Right kidney (tissue), 1 donor: ENCODE measurements around the gene SMAD3.

ENCODE experiments used
- DNase-seq: peaks from one replicate; pipeline ENCODE4 v3.0.0-alpha.2; 2016

SMAD3 gene

DNA sequence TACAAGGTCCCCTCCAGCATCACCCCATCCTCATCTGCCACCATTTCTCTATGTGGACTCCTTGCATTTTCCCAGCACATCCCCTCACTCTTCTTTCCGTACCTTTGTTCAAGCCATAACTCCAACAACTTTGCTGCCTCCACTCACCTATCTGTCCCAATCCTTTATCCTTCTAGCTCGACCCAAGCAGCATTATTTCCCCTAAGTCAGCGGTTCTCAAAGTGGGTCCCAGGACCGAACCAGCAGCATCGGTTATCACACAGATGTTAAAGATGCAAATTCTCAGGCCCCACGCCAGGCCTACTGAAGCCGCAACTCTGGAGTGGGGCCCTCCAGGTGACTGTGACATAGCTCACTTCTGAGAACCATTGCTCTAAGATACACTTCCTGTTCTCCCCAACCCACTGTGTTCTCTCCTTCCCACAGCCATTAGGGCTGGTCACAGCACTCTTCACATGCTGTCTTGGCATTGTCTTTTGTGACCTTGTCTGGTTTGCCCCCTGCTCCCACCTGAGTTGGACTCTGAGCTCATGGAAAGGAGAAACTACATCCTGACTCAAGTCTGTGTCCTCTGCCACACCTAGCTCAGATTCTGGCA lies 132.9 kb downstream of the SMAD3 start:
- DNase-seq, result no peak

DNA sequence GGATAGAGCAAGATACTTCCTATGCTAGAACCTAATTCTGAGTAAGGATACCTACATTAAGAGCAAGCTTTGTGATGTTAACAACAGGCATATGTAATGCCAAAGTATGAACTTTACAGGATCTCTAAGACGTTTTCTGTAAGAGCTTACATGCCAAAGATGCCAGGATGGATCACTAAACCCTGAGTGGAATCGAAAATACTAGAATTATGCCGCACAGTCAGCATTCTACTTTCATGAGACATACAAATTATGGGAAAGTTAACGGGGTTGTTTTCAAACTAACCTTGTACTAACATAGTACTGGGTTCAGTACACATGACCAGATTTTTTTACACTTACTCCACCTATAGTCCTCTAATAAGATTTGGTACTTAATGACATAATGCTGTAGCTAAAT lies 134.0 kb downstream of the SMAD3 start:
- DNase-seq, result no peak

DNA sequence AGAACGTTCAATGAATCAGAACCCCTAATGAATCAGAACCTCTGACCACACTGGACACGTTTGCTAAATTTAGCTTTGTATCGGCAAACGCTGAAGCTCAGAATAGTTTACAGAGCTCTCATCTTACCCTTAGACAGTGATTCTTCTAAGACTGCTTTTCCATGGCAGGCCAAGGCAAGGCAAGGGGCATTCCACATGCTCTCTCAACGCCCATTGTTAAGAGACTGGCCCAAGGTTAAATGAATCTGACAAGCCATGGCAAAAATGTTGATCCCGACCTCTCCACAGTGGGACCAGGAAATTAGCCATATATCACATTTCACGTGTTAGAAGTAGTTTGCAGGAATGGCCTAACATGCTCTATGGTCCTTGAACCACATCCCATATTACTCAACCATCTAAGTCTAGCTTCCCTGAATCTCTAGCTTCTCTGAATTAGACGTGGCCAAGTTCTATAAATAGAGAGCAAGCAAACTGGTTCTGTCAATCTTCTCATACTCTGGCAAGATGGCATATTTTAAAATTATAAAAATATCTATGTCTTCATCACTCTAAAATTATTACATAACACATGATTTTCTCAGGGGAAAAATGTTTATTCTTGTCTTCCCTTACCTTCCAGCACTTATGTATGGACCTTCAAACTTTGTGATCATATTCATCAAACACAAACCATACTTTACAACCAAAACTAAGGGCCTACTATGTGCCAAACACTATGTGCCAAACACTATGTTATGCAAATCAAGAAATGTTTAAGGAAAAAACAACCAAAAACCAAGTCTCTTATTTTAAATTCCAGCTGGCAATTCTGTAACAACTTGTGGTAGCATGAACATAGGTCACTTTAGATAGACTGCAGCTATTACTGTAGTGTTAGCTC lies 134.7 kb downstream of the SMAD3 start:
- DNase-seq, result no peak

DNA sequence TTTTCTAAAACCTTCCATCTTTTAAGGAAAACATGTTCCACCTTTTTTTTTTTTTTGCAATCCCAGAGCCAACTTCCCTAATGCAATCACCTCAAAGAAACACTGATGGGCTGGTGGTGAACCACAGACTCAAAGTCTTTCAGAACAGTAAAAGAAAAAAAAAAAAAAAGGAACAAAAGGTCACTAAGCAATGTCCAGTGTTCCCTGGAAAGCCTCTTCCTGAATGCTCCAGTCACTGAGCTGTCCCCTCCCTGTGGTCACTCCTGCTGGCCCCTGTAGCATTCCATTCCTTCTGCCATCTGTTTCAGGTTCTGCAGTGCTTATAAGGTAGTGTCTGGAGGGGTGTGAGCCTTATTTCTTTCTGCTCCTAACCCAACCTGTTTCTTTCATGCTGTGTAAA lies 135.7 kb downstream of the SMAD3 start:
- DNase-seq, result no peak

DNA sequence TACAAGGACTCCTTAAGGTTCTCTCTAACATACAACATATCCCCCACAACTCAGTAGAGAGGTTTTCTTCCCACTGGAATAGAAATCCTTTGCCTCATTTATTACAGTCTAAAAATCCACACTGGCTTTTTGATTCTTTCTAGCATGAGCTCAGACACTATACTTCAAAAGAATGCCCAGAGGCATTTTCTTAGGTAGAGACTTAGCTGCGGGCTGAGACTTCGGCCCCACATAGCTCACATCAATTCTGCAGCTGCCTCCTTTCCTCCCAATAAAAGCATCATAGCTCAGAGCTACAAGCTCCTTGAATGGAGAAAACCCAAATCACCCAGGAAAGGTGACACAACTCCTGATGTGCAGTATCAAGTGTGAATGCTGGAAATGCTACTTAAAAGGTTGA lies 136.7 kb downstream of the SMAD3 start:
- DNase-seq, result no peak

DNA sequence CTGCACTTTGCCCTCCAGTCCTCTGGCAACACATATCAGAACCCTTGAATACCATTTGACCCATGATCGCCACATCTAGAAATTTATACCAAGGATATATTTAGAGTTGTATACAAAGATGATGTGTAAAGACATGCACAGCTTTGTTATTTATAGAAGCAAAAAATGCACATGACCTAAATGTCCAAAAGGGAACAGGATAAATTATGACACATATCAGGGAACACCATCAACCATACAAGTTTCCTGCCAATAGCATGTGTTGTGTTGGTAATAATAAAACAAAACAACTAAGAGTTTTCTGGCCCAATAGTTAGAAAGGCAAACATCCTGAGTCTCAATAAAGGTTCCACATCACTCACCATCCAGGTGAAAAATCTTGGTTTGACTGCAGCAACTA lies 137.6 kb downstream of the SMAD3 start:
- no peak for DNase-seq

DNA sequence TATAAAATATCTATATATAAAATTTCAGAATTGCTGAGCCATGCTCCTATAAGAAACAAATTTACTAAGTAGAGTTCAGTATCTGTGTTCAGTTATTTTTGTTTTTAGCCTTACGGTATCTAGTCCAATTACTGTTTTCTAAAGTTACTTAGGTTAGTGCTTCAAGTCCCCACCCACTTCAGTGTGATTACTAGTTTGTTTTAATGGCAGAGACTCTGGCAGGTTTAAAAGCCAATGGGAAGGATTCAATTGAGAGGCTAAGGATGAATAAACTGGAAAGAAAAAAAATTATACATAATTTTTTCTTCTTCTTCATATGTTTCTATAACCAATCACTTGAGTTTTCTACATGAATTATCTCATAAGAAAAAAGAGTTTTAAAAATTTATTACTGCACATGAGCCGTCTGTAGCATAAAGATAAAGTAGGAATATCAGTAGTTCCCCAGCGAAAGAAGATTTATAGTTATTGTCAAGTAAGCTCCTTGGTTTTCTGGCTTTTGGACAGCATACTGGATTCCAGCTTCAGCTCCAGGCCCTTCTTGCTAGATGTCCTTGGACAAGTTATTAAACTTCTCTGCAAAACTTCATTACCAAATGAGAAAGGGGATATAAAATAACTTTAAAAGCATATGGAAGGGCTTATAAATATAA lies 142.3 kb downstream of the SMAD3 start:
- DNase-seq, result no peak

DNA sequence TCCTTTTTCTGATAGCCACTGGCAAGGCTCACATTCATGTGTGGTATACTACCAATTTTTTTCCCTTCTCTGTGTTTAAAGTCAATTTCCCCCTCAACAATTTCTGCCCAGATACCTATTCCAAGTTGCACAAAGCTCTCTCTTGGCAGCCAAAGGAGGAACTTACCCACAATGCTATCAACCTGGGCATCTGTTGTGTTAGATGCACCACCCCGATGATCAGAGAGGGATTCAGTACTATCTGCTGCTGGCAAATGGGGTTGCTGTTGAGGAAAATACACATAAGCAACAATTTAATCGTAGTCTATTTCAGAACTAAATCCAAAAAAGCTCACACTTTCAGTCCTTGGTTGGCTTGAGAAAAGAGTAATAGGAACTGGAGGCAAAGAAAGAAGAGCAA lies 143.0 kb downstream of the SMAD3 start:
- DNase-seq, result no peak

DNA sequence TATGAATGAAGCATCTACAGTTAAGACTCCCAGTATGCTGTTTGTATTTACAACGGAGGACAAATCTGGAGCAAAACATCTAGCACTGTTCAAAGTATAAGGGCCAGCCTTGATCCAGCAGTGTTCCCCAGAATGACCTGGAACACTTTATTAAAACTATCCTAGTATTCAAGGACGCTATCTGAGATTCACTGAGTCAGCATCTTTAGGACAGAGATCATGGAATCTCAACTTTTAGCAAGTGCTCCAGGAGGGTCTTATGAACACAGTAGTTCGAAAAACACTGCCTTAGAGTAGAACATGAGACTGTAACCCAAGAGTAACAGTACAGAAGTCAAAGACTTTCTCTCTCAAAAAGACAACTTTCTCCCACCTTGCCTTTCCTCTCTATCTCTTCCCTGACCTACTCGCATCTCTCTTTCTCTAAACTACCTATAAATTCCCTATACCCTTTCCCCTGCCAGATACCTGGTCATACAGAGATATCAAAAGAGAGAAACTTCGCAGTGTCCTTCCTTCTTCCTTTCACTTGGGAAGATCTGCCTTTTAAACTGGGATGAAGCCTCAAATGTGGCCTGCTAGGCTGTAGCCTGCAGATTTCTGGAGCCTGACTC lies 145.3 kb downstream of the SMAD3 start:
- no peak for DNase-seq

DNA sequence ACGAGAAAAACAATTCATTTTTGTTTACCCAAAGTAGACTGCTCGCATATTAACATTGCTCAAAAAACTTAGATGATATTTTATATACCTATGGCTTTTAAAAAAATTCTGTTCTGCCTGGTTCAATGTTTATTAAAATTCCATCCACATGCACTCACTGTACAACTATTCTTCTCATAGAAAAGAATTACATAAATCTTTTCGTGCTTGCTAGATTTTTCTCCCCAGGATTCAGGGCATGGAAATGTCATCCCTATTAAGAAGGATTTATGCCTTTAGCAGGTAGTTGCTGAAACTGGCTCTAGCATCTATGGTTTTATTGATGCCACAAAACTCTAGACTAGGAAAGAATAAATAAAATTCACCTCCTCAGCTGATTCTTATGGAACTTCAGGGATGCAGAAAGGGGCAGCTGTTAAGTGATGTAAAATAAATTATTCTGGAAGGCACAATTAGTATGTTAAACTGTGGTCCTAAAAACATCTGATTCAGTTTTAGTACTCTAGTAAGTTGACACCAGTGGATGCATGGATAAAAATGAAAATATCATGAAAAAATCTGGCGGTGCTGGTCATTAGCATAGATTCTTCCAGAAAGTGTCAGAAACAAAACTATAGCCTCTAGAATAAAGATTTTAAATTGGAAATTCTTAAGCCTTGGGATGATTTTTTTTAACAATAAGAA lies 147.4 kb downstream of the SMAD3 start:
- no peak for DNase-seq

DNA sequence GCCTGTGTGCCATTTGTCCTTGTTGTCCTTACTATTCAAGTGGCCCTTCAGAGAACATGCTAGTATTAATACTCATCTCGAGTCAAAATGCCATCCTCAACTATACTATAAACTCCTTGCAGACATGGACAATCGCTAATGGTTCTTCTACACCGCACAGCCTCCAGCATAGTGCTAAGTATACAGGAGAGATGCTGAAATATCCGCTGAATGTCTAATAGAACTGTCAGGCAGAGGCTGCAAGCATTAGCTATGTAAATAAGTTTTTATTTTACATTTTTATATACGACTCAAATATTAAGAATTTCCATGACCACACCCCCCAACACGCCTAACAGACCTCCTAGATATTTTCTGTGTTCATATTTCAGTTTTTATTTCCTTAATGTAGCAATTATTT lies 149.7 kb downstream of the SMAD3 start:
- DNase-seq, result no peak

DNA sequence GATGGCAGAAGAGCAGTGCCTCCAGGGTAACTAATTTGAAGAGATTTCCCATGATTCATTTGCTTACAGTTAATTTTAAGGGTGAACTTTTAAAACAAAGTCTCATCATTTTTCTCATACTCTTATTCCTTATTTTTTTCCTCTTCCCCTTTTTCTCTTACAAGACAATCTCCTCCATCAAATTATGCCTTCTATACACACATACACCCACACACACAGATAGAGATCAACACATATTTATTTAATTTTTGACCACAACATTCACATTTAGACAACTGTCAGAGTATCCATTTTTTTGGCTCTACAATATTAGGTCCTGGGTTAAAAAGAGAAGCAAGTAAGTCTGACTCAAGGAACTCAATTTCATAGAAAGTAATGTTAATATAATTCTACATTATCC lies 151.5 kb downstream of the SMAD3 start:
- no peak for DNase-seq

DNA sequence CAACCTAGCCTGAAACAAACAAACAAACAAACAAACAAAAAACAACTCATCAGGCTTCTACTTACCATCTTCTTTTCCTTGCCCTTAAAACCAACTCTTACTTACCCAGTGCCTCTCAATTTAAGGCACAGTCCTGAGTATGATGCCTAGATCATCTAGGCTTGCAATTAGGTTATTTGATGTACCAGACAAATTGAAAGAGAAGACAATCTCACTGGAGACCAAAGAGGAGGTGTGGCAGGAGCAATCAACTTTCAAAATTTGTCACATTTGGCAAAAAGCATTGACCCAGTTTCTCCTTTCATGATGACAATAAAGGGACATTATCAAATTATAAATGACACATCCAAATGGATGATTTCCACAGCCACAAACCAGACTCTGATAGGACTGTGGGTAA lies 153.0 kb downstream of the SMAD3 start:
- DNase-seq, result no peak

DNA sequence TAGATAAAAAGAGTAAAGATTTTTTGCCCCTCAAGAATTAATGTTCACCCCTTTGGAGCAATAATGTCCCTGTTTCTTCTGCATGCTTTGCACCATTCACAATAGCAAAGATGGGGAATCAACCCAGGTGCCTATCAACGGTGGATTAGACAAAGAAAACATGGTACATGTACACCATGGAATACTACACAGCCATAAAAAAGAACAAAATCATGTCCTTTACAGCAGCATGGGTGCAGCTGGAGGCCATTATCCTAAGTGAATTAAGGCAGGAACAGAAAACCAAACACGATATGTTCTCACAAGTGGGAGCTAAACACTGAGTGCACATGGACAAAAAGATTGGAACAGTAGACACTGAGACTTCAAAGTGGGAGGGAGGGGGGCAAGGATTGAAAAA lies 153.9 kb downstream of the SMAD3 start:
- no peak for DNase-seq

DNA sequence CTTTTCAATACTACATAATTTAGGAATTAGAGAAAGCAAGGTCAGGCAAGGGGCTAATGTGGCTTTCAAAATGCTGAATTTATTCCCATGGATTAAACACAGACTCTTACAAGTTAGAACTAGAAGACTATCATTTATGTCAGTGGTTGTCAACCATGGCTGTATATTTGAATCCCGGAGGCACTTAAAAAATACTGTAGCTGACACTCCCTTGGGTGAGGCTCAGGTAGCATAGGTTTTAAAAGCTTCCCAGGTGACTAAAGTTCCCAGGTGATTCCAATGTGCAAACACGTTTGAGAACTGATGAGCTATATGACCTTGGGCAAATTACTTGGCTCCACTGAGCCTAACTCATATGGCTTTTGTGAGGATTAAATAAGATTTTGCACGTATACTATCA lies 159.5 kb downstream of the SMAD3 start:
- DNase-seq, result no peak

DNA sequence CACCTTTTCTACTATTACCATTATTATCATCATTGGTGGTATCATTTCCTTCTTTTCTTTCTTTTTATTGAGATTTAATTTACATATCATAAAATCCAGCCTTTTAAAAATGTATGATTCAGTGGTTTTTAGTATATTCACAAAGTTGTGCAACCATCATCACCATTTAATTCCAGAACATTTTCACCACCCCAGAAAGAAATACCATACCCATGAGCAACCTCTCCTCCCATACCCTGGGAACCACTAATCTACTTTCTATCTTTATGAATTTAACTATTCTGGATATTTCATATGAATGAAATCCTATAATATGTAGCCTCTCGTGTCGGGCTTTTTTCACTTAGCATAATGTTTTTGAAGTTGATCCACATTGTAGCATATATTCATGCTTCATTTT lies 159.9 kb downstream of the SMAD3 start:
- DNase-seq, result no peak

DNA sequence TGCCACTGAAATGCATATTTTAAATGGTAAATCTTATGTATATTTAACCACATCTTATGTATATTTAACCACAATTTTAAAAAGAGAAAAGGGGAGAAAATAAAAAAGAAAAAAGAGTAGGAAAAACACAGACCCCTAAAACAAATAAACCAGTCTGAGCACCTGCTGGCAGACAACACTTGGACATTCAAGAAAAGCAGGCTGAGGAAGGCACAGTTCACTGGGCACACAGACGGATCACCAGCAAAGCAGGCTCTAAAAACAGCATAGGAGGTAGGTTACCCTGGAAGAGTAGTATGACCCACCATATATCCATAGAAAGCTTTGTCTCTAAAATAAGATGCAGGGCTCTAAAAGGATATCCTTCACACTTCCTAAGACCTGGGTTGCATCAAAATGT lies 162.0 kb downstream of the SMAD3 start:
- DNase-seq, result no peak

DNA sequence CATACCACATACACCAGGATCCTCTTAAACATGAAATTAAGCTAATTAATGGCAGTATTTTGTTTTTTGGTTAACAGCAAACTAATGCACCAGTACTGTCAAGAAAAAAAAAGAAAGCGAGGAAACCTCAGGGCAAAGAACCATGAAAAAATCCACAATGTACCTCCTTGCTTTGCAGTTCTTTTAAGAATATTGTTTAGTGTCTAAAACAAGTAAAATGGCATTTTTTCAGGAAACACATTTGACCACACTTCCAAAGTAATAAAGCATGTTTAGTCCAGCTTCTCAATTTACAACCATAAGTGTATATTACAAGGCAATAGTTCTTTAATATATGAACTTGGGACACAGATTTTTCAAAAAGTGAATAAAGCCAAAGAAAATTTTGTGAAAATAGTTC lies 162.4 kb downstream of the SMAD3 start:
- DNase-seq, result no peak

DNA sequence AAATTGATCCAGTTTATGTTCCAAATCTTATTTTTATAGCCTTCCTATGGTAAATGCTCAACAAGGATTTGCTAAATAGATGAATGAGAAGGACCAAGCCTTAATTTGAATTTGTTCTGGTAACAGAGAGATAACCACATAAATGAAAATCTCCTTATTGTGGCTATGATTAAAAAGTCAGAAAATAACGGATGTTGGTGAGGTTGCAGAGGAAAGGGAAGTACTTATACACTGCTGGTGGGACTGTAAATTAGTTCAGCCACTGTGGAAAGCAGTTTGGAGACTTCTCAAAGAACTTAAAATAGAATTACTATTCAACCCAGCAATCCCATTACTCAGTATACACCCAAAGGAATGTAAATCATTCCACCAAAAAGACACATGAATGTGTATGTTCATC lies 162.9 kb downstream of the SMAD3 start:
- no peak for DNase-seq

DNA sequence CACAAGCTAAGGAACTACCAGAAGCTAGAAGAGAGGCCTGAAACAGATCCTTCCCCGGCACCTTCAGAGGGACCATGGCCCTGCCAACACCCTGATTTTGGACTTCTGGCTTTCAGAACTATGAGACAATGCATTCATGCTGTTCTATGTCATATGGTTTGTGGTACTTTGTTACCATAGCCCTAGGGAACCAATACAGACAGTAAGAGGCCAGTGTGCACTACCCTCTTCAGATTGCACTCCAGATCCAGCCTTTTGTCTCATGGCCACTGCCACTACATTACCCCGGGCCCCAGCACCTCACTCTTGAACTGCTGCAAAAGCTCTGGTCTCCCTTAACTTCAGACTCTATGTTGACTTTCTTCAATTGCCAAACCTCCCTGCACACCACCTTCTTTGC lies 165.1 kb downstream of the SMAD3 start:
- DNase-seq, result no peak

DNA sequence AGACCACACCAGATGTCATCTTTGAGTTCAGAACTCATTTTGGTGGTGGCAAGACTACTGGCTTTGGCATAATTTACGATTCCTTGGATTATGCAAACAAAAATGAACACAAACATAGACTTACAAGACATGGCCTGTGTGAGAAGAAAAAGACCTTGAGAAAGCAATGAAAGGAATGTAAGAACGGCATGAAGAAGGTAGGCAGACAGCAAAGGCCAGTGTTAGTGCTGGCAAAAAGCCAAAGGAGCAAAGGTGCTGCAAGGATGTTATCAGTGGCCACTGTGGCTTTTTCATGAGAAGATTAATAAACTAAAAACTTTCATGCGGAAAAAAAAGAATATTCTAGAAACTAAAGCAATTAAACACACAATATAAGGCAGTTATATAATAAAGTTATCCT lies 167.2 kb downstream of the SMAD3 start:
- no peak for DNase-seq

DNA sequence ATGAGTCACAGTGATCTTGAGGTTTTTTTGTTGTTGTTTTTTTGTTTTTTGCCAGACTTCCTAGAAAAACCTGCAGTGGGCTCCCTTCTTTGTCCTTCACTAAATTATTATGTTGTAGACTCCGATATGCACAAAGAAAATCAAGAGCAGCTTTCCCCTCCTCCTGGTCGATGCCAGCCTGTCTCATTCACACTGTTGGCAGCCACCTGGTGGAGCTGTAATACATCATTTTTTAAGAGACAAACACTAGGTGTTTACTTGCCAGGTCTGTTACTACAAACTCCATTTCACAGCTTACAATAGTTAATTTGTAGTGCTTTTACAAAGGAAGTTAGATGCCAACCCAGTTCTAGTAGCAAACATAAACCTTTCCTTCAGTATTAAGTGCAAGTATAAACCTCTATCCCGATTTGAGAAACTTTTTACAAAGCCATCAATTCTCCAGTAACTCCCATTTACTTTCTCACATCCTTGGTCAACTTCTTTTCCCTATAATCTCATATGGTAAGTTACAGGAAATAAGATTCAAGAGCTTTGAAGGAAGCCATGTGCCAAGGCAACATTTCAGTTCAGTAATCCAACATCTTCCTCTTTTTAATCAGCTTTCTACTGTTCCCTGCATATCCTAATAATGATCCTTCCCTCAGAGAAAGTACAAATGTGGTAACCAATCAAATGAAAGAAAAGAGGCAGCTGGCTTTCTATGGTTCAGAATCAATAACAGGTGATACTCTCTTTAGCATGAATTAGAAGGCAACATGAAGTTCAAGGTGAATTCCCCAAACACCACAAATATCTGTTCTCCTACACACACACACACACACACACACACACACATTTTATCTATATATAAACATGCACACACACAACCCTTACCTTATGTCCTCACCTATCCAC lies 175.1 kb downstream of the SMAD3 start:
- no peak for DNase-seq
